Tibial nerve (tissue), 4 donors: Measurements from ENCODE around the gene SPTB.

Experiments used
- EP300 ChIP-seq, 2 donors: sonication (generic); formaldehyde crosslinking; IDR thresholded peaks; one replicate each; pipeline ENCODE4 v1.6.1; 2017; ENCODE audit warnings: antibody characterized with exemption in 2 of 2, mild to moderate bottlenecking in 1 of 2
- TF ChIP-seq, protein P1 (sequence below), 5 experiments: fragments of 200-600 bp in 3 of 5; fragments of 450-650 bp in 2 of 5; sonication (generic) in 3 of 5; IDR thresholded peaks; one replicate each; pipeline ENCODE4 v1.5.1; 2016 to 2019; ENCODE audit warnings: antibody characterized with exemption in 5 of 5, mild to moderate bottlenecking in 3 of 5, moderate library complexity in 2 of 5

DNA sequence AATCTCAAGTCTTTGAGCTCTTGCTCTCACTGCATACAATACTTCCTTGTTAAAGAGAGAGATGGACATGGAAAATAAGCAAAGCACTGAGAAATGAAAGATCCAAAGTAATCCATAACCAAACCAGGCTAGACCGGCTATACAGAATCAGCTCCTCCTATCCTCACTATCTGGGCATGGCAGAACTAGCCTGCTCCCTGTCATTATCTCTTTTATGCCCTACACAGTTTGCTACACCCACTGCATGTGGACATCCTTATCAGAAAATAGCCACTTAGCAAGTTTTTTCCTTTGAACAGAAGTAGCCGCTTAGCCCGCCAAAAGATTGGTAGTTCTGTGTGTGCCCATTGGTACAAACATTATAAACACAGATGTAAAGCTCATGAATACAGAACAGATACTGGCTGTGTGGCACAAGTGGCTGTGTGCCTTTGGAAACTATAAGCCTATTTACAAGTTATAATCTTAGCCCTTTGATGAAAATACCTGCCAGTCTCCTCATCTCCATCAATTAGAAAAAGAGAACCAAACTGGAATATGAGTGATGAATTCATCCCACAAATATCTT lies 34.7 kb downstream of the SPTB start:
- TF ChIP-seq, protein P1, sequence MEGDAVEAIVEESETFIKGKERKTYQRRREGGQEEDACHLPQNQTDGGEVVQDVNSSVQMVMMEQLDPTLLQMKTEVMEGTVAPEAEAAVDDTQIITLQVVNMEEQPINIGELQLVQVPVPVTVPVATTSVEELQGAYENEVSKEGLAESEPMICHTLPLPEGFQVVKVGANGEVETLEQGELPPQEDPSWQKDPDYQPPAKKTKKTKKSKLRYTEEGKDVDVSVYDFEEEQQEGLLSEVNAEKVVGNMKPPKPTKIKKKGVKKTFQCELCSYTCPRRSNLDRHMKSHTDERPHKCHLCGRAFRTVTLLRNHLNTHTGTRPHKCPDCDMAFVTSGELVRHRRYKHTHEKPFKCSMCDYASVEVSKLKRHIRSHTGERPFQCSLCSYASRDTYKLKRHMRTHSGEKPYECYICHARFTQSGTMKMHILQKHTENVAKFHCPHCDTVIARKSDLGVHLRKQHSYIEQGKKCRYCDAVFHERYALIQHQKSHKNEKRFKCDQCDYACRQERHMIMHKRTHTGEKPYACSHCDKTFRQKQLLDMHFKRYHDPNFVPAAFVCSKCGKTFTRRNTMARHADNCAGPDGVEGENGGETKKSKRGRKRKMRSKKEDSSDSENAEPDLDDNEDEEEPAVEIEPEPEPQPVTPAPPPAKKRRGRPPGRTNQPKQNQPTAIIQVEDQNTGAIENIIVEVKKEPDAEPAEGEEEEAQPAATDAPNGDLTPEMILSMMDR (IDR thresholded peaks at IDR 0.05): no peak
- TF ChIP-seq EP300 (IDR thresholded peaks at IDR 0.05): no peak
